WTC11 (cell line): ENCODE data around the gene GOLPH3.

ENCODE experiments used
- ATF3 ChIP-seq: sonication (generic); formaldehyde crosslinking; conservative IDR thresholded peaks from 2 replicates; pipeline ENCODE4 v1.8.1; 2022; ENCODE audit warnings: mild to moderate bottlenecking, missing genetic modification reagents
- CTCF ChIP-seq: fragments of 200-600 bp; IDR thresholded peaks from 2 replicates; pipeline ENCODE4 v1.8.0; 2022; ENCODE audit warnings: antibody characterized with exemption

GRCh38 chr5:32155211-32155610 lies 18.9 kb downstream of the GOLPH3 start:
- TF ChIP-seq ATF3 (CRISPR knock-in tag) (no peak), CTCF (no peak)
